H9 (cell line): ENCODE results near the gene GPR52. TPM values are rescaled to one million over a fixed set of nuclear protein-coding genes. Genes with fewer than 3 reads are reported as not detected.

Experiments
- DNase-seq: peaks from one replicate; pipeline ENCODE4 v3.0.0-alpha.2; 2017
- H2AFZ ChIP-seq: one replicate; pipeline ENCODE4 v1.6.1; 2013; ENCODE audit warnings: mild to moderate bottlenecking, low read length, control low read depth, moderate library complexity
- H2AK5ac ChIP-seq: 2 replicates; pipeline ENCODE4 v1.6.1; 2013; ENCODE audit warnings: low read length, control low read depth, mixed read lengths; ENCODE audit not compliant: insufficient read length
- H2BK120ac ChIP-seq: one replicate; pipeline ENCODE4 v1.6.1; 2013; ENCODE audit warnings: low read depth, mild to moderate bottlenecking, low read length, control low read depth, inconsistent platforms; ENCODE audit not compliant: poor library complexity, severe bottlenecking
- H2BK12ac ChIP-seq: 2 replicates; pipeline ENCODE4 v1.6.1; 2013; ENCODE audit warnings: low read length, control low read depth, mixed read lengths, low read depth; ENCODE audit not compliant: insufficient read length
- H2BK15ac ChIP-seq: 2 replicates; pipeline ENCODE4 v1.6.1; 2013; ENCODE audit warnings: low read depth, low read length, control low read depth
- H2BK20ac ChIP-seq: one replicate; pipeline ENCODE4 v1.6.1; 2013; ENCODE audit warnings: low read depth, mild to moderate bottlenecking, low read length, control low read depth, inconsistent platforms; ENCODE audit not compliant: poor library complexity, severe bottlenecking
- H2BK5ac ChIP-seq: 2 replicates; pipeline ENCODE4 v1.6.1; 2013; ENCODE audit warnings: low read length, control low read depth, mixed read lengths; ENCODE audit not compliant: insufficient read length
- H3K14ac ChIP-seq: 2 replicates; pipeline ENCODE4 v1.6.1; 2013; ENCODE audit warnings: low read length, control low read depth; ENCODE audit not compliant: insufficient read depth
- H3K18ac ChIP-seq: 2 replicates; pipeline ENCODE4 v1.6.1; 2013; ENCODE audit warnings: low read depth, mild to moderate bottlenecking, mixed read lengths, low read length, control low read depth; ENCODE audit not compliant: insufficient read length
- H3K23ac ChIP-seq: 2 replicates; pipeline ENCODE4 v1.6.1; 2013; ENCODE audit warnings: low read length, control low read depth, mixed read lengths, low read depth; ENCODE audit not compliant: insufficient read length
- H3K23me2 ChIP-seq: 2 replicates; pipeline ENCODE4 v1.6.1; 2013; ENCODE audit warnings: low read depth, mild to moderate bottlenecking, mixed read lengths, low read length, control low read depth; ENCODE audit not compliant: insufficient read length, poor library complexity, severe bottlenecking
- H3K27ac ChIP-seq: 2 replicates; pipeline ENCODE4 v1.5.1; 2013; ENCODE audit warnings: low read length, control low read depth, mixed read lengths, low read depth; ENCODE audit not compliant: insufficient read length
- H3K27me3 ChIP-seq: 2 replicates; pipeline ENCODE4 v1.6.1; 2013; ENCODE audit warnings: low read length, control low read depth, inconsistent platforms; ENCODE audit not compliant: insufficient read depth
- H3K4ac ChIP-seq: 2 replicates; pipeline ENCODE4 v1.6.1; 2013; ENCODE audit warnings: low read depth, mild to moderate bottlenecking, control low read depth, inconsistent platforms, low read length, moderate library complexity
- H3K4me1 ChIP-seq: 2 replicates; pipeline ENCODE4 v1.6.1; 2013; ENCODE audit warnings: low read length, control low read depth, inconsistent platforms; ENCODE audit not compliant: insufficient read depth
- H3K4me2 ChIP-seq: 2 replicates; pipeline ENCODE4 v1.6.1; 2013; ENCODE audit warnings: low read length, control low read depth, mixed read lengths; ENCODE audit not compliant: insufficient read length, insufficient read depth
- H3K56ac ChIP-seq: 2 replicates; pipeline ENCODE4 v1.6.1; 2013; ENCODE audit warnings: low read depth, mild to moderate bottlenecking, mixed read lengths, low read length, control low read depth; ENCODE audit not compliant: insufficient read length
- H3K79me1 ChIP-seq: 2 replicates; pipeline ENCODE4 v1.6.1; 2013; ENCODE audit warnings: low read depth, mild to moderate bottlenecking, moderate library complexity, low read length, control low read depth, inconsistent platforms; ENCODE audit not compliant: insufficient read depth, poor library complexity, severe bottlenecking
- H3K79me2 ChIP-seq: 2 replicates; pipeline ENCODE4 v1.6.1; 2013; ENCODE audit warnings: low read length, control low read depth, inconsistent platforms; ENCODE audit not compliant: insufficient read depth
- H3K9ac ChIP-seq: 2 replicates; pipeline ENCODE4 v1.6.1; 2013; ENCODE audit warnings: low read length, control low read depth, mixed read lengths; ENCODE audit not compliant: insufficient read length; ENCODE audit errors: extremely low read depth
- H3K9me3 ChIP-seq: one replicate; pipeline ENCODE4 v1.6.1; 2013; ENCODE audit warnings: low read depth, low read length, inconsistent platforms; ENCODE audit not compliant: control insufficient read depth
- H3T11ph ChIP-seq: one replicate; pipeline ENCODE4 v1.6.1; 2013; ENCODE audit warnings: mild to moderate bottlenecking, low read length, control low read depth, inconsistent platforms
- H4K20me1 ChIP-seq: one replicate; pipeline ENCODE4 v1.6.1; 2013; ENCODE audit not compliant: control insufficient read depth, insufficient read length, insufficient read depth
- H4K5ac ChIP-seq: 2 replicates; pipeline ENCODE4 v1.6.1; 2013; ENCODE audit warnings: low read depth, mild to moderate bottlenecking, mixed read lengths, low read length, control low read depth; ENCODE audit not compliant: insufficient read length
- H4K8ac ChIP-seq: replicated peaks from 2 replicates; pipeline ENCODE4 v1.6.1; 2013; ENCODE audit warnings: low read length, control low read depth, mixed read lengths, low read depth; ENCODE audit not compliant: insufficient read length
- H4K91ac ChIP-seq: 2 replicates; pipeline ENCODE4 v1.6.1; 2013; ENCODE audit warnings: low read depth, mild to moderate bottlenecking, moderate library complexity, mixed read lengths, low read length, control low read depth; ENCODE audit not compliant: insufficient read length
- H3K27ac Mint-ChIP-seq, 3 experiments: 2 replicates in 2 of 3; 3 replicates in 1 of 3; pipeline ENCODE4 v1.8.0; 2020 to 2021; ENCODE audit warnings: mixed read lengths in 3 of 3, mild to moderate bottlenecking in 1 of 3, moderate library complexity in 1 of 3
- H3K27me3 Mint-ChIP-seq: 2 replicates; pipeline ENCODE4 v1.8.0; 2021; ENCODE audit warnings: low read depth, mild to moderate bottlenecking, moderate library complexity, mixed read lengths
- H3K36me3 Mint-ChIP-seq, 3 experiments: 2 replicates in 2 of 3; 3 replicates in 1 of 3; pipeline ENCODE4 v1.8.0; 2020 to 2021; ENCODE audit warnings: low read depth in 3 of 3, mixed read lengths in 3 of 3; ENCODE audit not compliant: insufficient read depth in 1 of 3
- H3K4me1 Mint-ChIP-seq, 2 experiments: 2 replicates each; pipeline ENCODE4 v1.8.0; 2020; ENCODE audit warnings: mixed read lengths in 2 of 2
- H3K4me3 Mint-ChIP-seq, 2 experiments: 2 replicates in 1 of 2; 3 replicates in 1 of 2; pipeline ENCODE4 v1.8.0; 2020 to 2021; ENCODE audit warnings: mild to moderate bottlenecking in 2 of 2, mixed read lengths in 2 of 2, moderate library complexity in 1 of 2
- H3K9me3 Mint-ChIP-seq, 2 experiments: 2 replicates in 1 of 2; 3 replicates in 1 of 2; pipeline ENCODE4 v1.8.0; 2020; ENCODE audit warnings: mild to moderate bottlenecking in 2 of 2, mixed read lengths in 2 of 2, moderate library complexity in 1 of 2
- CTCF ChIP-seq: fragments of 200-600 bp; sonication (generic); conservative IDR thresholded peaks from 3 replicates; pipeline ENCODE4 v1.8.0; 2021; ENCODE audit warnings: antibody characterized with exemption, mild to moderate bottlenecking
- WGBS: extraction: QIAGEN DNeasy Blood & Tissue Kit; methylation state at CpG from one replicate; pipeline ENCODE4 v1.1.7; 2013; ENCODE audit warnings: missing lambda C conversion rate, low lambda C conversion rate, mixed read lengths; ENCODE audit not compliant: insufficient read length; ENCODE audit errors: extremely low coverage; 5-methylcytosine and 5-hydroxymethylcytosine counted together
- total RNA-seq: library from RNA; stranded (reverse); gene quantifications from 2 replicates; pipeline ENCODE4 v1.2.1, GENCODE V29; 2021

The GPR52 gene
- total RNA-seq, 1 experiment from 2014 or later: 0.28 TPM

GRCh38 chr1:174433451-174433850 is 14.3 kb upstream of the GPR52 start:
- H3K9me3 Mint-ChIP-seq: peaks cover 20 to 24% of the 10 kb centered on the region in 2 experiments
- Histone ChIP-seq H3K18ac (no peak overlapping the region), H3K79me2 (no peaks in the 10 kb centered on the region), H3K9ac (no peak overlapping the region), H4K5ac (no peak overlapping the region), H3K4me2 (no peak overlapping the region), H3K9me3 (no peaks in the 10 kb centered on the region), H4K8ac (no peak overlapping the region), H3K27ac (no peak overlapping the region), H3K4me1 (no peaks in the 10 kb centered on the region), H2BK12ac (no peak overlapping the region), H4K20me1 (no peaks in the 10 kb centered on the region), H2BK5ac (no peak overlapping the region), H3K14ac (no peak overlapping the region), H3K79me1 (no peaks in the 10 kb centered on the region), H3K27me3 (no peaks in the 10 kb centered on the region), H3K4ac (no peak overlapping the region), H2AK5ac (no peak overlapping the region), H2BK20ac (no peak overlapping the region), H3K56ac (no peak overlapping the region), H3K23ac (no peak overlapping the region), H2BK120ac (no peak overlapping the region), H4K91ac (no peak overlapping the region), H2AFZ (no peak overlapping the region), H2BK15ac (no peak overlapping the region), H3K23me2 (no peaks in the 10 kb centered on the region), H3T11ph (no peak overlapping the region)
- H3K27ac Mint-ChIP-seq: no peak overlapping the region; a peak in 1 of 7 replicates
- no peak for DNase-seq
- TF ChIP-seq CTCF: no peak
- peaks cover 5 to 15% (median 12%) of the 10 kb centered on the region in 3 experiments; a peak in 6 of 7 replicates for H3K36me3 Mint-ChIP-seq
- H3K4me3 Mint-ChIP-seq: no peak overlapping the region
- no peaks in the 10 kb centered on the region for H3K4me1 Mint-ChIP-seq
- WGBS: no CpG with 5 or more reads among the region's 1 CpG
- no peaks in the 10 kb centered on the region for H3K27me3 Mint-ChIP-seq
